GM23338 (cell line): Measurements from ENCODE around the gene PRDM11. TPM values are rescaled to one million over a fixed set of nuclear protein-coding genes. Genes with fewer than 3 reads are reported as not detected.

Experiments
- ATAC-seq: fragments of 200-7000 bp; cut with Tn5 transposase; 3 replicates; pipeline ENCODE4 v1.9.1; 2020
- DNase-seq: peaks from one replicate; pipeline ENCODE4 v3.0.0-alpha.2; 2015; ENCODE audit warnings: low spot score
- H2AFZ ChIP-seq: fragments of 200-600 bp; sonication (generic); 2 replicates; pipeline ENCODE4 v1.8.0; 2016; ENCODE audit warnings: antibody characterized with exemption, mild to moderate bottlenecking, moderate library complexity
- H3F3A ChIP-seq: fragments of 200-600 bp; sonication (generic); replicated peaks from 2 replicates; pipeline ENCODE4 v1.8.0; 2017; ENCODE audit warnings: antibody characterized with exemption, mixed run types, low read depth
- H3K27ac ChIP-seq: fragments of 200-600 bp; sonication (generic); 2 replicates; pipeline ENCODE4 v1.6.1; 2016; ENCODE audit warnings: low read depth
- H3K27me3 ChIP-seq: fragments of 200-600 bp; sonication (generic); 2 replicates; pipeline ENCODE4 v1.8.0; 2016; ENCODE audit warnings: mild to moderate bottlenecking, mixed run types, moderate library complexity; ENCODE audit not compliant: insufficient read depth
- H3K36me3 ChIP-seq: fragments of 200-600 bp; sonication (generic); 2 replicates; pipeline ENCODE4 v1.8.0; 2016; ENCODE audit warnings: mild to moderate bottlenecking; ENCODE audit not compliant: insufficient read depth
- H3K4me1 ChIP-seq: fragments of 200-600 bp; sonication (generic); 2 replicates; pipeline ENCODE4 v1.8.0; 2016; ENCODE audit warnings: mild to moderate bottlenecking, moderate library complexity; ENCODE audit not compliant: insufficient read depth
- H3K4me2 ChIP-seq: fragments of 200-600 bp; sonication (generic); 2 replicates; pipeline ENCODE4 v1.7.1; 2017; ENCODE audit warnings: mixed run types
- H3K4me3 ChIP-seq: fragments of 200-600 bp; sonication (generic); 2 replicates; pipeline ENCODE4 v1.6.1; 2016; ENCODE audit warnings: mixed run types
- H3K79me2 ChIP-seq: fragments of 200-600 bp; sonication (generic); replicated peaks from 2 replicates; pipeline ENCODE4 v1.8.0; 2017; ENCODE audit warnings: mild to moderate bottlenecking; ENCODE audit not compliant: insufficient read depth
- H3K9me2 ChIP-seq: fragments of 200-600 bp; sonication (generic); 2 replicates; pipeline ENCODE4 v1.8.0; 2017; ENCODE audit not compliant: insufficient read depth
- H4K20me1 ChIP-seq: fragments of 200-600 bp; sonication (generic); replicated peaks from 2 replicates; pipeline ENCODE4 v1.8.0; 2017; ENCODE audit warnings: mild to moderate bottlenecking; ENCODE audit not compliant: insufficient read depth
- H3K27ac Mint-ChIP-seq: 2 replicates; pipeline ENCODE4 v1.8.0; 2020; ENCODE audit warnings: inconsistent platforms, mild to moderate bottlenecking, moderate library complexity, mixed read lengths
- H3K27me3 Mint-ChIP-seq: 3 replicates; pipeline ENCODE4 v1.8.0; 2022; ENCODE audit warnings: low read depth, mild to moderate bottlenecking, moderate library complexity, mixed read lengths, inconsistent platforms; ENCODE audit not compliant: insufficient read depth, poor library complexity
- H3K36me3 Mint-ChIP-seq: 3 replicates; pipeline ENCODE4 v1.8.0; 2021; ENCODE audit warnings: low read depth, mild to moderate bottlenecking, inconsistent platforms, moderate library complexity, mixed read lengths
- H3K4me1 Mint-ChIP-seq: 3 replicates; pipeline ENCODE4 v1.8.0; 2020; ENCODE audit warnings: mild to moderate bottlenecking, inconsistent platforms, mixed read lengths
- H3K4me3 Mint-ChIP-seq: 3 replicates; pipeline ENCODE4 v1.8.0; 2021; ENCODE audit warnings: moderate library complexity, mild to moderate bottlenecking, inconsistent platforms, mixed read lengths
- H3K9me3 Mint-ChIP-seq: 3 replicates; pipeline ENCODE4 v1.8.0; 2020; ENCODE audit warnings: moderate library complexity, mild to moderate bottlenecking, inconsistent platforms, mixed read lengths
- CREB1 ChIP-seq: fragments of 250-450 bp; sonication (Bioruptor Pico); IDR thresholded peaks from 2 replicates; pipeline ENCODE4 v1.5.0; 2020; ENCODE audit warnings: low read depth, mild to moderate bottlenecking, moderate library complexity
- ETS1 ChIP-seq: IDR thresholded peaks from 2 replicates; pipeline ENCODE4 v1.6.1; 2016; ENCODE audit warnings: antibody characterized with exemption
- EZH2 ChIP-seq: fragments of 200-600 bp; sonication (generic); IDR thresholded peaks from one replicate; pipeline ENCODE4 v1.8.0; 2017; ENCODE audit warnings: antibody characterized with exemption, mild to moderate bottlenecking, low read depth; ENCODE audit not compliant: unreplicated experiment
- EZH2phosphoT487 ChIP-seq: fragments of 200-600 bp; sonication (generic); IDR thresholded peaks from one replicate; pipeline ENCODE4 v1.8.1; 2018; ENCODE audit warnings: antibody characterized with exemption; ENCODE audit not compliant: unreplicated experiment
- JUNB ChIP-seq: IDR thresholded peaks from one replicate; pipeline ENCODE4 v1.6.1; 2016; ENCODE audit warnings: antibody characterized with exemption; ENCODE audit not compliant: unreplicated experiment
- NANOG ChIP-seq: IDR thresholded peaks from 2 replicates; pipeline ENCODE4 v1.6.1; 2016; ENCODE audit warnings: antibody characterized with exemption, borderline replicate concordance
- POLR2AphosphoS5 ChIP-seq: IDR thresholded peaks from 2 replicates; pipeline ENCODE4 v1.6.1; 2016; ENCODE audit warnings: antibody characterized with exemption, low read depth
- REST ChIP-seq: IDR thresholded peaks from one replicate; pipeline ENCODE4 v1.6.1; 2018; ENCODE audit warnings: antibody characterized with exemption; ENCODE audit not compliant: unreplicated experiment
- STAT1 ChIP-seq: IDR thresholded peaks from one replicate; pipeline ENCODE4 v1.6.1; 2016; ENCODE audit warnings: antibody characterized with exemption; ENCODE audit not compliant: unreplicated experiment
- ZNF114 ChIP-seq: fragments of 250-450 bp; sonication (Bioruptor Pico); IDR thresholded peaks from 2 replicates; pipeline ENCODE4 v1.5.0; 2020; ENCODE audit warnings: mild to moderate bottlenecking, moderate library complexity
- ZNF331 ChIP-seq: fragments of 250-450 bp; sonication (Bioruptor Pico); IDR thresholded peaks from 2 replicates; pipeline ENCODE4 v1.5.0; 2020; ENCODE audit warnings: low read depth, mild to moderate bottlenecking, moderate library complexity
- polyA plus RNA-seq: library from polyadenylated mRNA; unstranded; fragments of >200 nt; fragmentation: Nextera tagmentation; extraction: Ambion mirVana; gene quantifications from 2 replicates; pipeline ENCODE4 v1.2.1, GENCODE V29; 2016
- total RNA-seq: library from RNA; depleted of rRNA; stranded (reverse); fragments of >200 nt; shearing (Covaris generic); gene quantifications from 2 replicates; pipeline ENCODE4 v1.2.3, GENCODE V29; 2014
- TF ChIP-seq, protein P1 (sequence below), 2 experiments: fragments of 200-600 bp in 1 of 2; sonication (generic) in 1 of 2; conservative IDR thresholded peaks; 2 replicates each; pipeline versions ENCODE4 v1.5.1 to v1.6.1; 2016 to 2017; ENCODE audit warnings: antibody characterized with exemption in 2 of 2, low read depth in 2 of 2, mild to moderate bottlenecking in 2 of 2, moderate library complexity in 1 of 2
- TF ChIP-seq, protein P2 (sequence below): fragments of 250-450 bp; sonication (Bioruptor Pico); IDR thresholded peaks from 2 replicates; pipeline ENCODE4 v1.5.0; 2020; ENCODE audit warnings: mild to moderate bottlenecking, moderate library complexity

PRDM11 gene
- total and polyA plus RNA-seq, 2 experiments from 2014 or later = 0.97 to 10.4 TPM

DNA sequence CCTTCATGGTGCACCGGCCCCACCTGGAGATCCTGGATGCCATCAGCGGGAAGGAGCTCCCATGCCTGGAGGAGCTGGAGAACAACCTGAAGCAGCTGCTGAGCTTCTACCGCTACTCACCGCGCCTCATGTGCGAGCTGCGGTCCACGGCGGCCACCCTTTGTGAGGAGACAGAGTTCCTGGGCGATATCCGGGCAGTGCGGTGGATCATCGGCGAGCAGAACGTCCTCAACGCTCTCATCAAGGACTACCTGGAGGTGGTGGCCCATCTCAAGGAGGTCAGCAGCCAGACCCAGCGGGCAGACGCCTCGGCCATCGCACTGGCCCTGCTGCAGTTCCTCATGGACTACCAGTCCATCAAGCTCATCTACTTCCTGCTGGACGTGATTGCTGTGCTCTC, 80.5 kb downstream of the PRDM11 start:
- no peaks in the 10 kb centered on the region for H3K9me3 Mint-ChIP-seq
- no peak overlapping the region for H3K4me3 Mint-ChIP-seq
- H3K36me3 Mint-ChIP-seq = peaks cover 25% of the 10 kb centered on the region
- 0 out of 3 replicates have a peak, but pooled peaks cover 2% of the 10 kb centered on the region for H3K4me1 Mint-ChIP-seq
- TF ChIP-seq ETS1 (no peak), CREB1 (CRISPR knock-in tag) (no peak), EZH2 (no peak), REST (no peak), STAT1 (no peak), ZNF331 (CRISPR knock-in tag) (no peak), EZH2phosphoT487 (no peak), POLR2AphosphoS5 (no peak), JUNB (no peak), ZNF114 (CRISPR knock-in tag) (no peak), NANOG (no peak)
- TF ChIP-seq, protein P1, sequence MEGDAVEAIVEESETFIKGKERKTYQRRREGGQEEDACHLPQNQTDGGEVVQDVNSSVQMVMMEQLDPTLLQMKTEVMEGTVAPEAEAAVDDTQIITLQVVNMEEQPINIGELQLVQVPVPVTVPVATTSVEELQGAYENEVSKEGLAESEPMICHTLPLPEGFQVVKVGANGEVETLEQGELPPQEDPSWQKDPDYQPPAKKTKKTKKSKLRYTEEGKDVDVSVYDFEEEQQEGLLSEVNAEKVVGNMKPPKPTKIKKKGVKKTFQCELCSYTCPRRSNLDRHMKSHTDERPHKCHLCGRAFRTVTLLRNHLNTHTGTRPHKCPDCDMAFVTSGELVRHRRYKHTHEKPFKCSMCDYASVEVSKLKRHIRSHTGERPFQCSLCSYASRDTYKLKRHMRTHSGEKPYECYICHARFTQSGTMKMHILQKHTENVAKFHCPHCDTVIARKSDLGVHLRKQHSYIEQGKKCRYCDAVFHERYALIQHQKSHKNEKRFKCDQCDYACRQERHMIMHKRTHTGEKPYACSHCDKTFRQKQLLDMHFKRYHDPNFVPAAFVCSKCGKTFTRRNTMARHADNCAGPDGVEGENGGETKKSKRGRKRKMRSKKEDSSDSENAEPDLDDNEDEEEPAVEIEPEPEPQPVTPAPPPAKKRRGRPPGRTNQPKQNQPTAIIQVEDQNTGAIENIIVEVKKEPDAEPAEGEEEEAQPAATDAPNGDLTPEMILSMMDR (conservative IDR thresholded peaks at IDR 0.05; ENCODE audit: low read depth in 2 of 2) = no peak
- TF ChIP-seq, protein P2, sequence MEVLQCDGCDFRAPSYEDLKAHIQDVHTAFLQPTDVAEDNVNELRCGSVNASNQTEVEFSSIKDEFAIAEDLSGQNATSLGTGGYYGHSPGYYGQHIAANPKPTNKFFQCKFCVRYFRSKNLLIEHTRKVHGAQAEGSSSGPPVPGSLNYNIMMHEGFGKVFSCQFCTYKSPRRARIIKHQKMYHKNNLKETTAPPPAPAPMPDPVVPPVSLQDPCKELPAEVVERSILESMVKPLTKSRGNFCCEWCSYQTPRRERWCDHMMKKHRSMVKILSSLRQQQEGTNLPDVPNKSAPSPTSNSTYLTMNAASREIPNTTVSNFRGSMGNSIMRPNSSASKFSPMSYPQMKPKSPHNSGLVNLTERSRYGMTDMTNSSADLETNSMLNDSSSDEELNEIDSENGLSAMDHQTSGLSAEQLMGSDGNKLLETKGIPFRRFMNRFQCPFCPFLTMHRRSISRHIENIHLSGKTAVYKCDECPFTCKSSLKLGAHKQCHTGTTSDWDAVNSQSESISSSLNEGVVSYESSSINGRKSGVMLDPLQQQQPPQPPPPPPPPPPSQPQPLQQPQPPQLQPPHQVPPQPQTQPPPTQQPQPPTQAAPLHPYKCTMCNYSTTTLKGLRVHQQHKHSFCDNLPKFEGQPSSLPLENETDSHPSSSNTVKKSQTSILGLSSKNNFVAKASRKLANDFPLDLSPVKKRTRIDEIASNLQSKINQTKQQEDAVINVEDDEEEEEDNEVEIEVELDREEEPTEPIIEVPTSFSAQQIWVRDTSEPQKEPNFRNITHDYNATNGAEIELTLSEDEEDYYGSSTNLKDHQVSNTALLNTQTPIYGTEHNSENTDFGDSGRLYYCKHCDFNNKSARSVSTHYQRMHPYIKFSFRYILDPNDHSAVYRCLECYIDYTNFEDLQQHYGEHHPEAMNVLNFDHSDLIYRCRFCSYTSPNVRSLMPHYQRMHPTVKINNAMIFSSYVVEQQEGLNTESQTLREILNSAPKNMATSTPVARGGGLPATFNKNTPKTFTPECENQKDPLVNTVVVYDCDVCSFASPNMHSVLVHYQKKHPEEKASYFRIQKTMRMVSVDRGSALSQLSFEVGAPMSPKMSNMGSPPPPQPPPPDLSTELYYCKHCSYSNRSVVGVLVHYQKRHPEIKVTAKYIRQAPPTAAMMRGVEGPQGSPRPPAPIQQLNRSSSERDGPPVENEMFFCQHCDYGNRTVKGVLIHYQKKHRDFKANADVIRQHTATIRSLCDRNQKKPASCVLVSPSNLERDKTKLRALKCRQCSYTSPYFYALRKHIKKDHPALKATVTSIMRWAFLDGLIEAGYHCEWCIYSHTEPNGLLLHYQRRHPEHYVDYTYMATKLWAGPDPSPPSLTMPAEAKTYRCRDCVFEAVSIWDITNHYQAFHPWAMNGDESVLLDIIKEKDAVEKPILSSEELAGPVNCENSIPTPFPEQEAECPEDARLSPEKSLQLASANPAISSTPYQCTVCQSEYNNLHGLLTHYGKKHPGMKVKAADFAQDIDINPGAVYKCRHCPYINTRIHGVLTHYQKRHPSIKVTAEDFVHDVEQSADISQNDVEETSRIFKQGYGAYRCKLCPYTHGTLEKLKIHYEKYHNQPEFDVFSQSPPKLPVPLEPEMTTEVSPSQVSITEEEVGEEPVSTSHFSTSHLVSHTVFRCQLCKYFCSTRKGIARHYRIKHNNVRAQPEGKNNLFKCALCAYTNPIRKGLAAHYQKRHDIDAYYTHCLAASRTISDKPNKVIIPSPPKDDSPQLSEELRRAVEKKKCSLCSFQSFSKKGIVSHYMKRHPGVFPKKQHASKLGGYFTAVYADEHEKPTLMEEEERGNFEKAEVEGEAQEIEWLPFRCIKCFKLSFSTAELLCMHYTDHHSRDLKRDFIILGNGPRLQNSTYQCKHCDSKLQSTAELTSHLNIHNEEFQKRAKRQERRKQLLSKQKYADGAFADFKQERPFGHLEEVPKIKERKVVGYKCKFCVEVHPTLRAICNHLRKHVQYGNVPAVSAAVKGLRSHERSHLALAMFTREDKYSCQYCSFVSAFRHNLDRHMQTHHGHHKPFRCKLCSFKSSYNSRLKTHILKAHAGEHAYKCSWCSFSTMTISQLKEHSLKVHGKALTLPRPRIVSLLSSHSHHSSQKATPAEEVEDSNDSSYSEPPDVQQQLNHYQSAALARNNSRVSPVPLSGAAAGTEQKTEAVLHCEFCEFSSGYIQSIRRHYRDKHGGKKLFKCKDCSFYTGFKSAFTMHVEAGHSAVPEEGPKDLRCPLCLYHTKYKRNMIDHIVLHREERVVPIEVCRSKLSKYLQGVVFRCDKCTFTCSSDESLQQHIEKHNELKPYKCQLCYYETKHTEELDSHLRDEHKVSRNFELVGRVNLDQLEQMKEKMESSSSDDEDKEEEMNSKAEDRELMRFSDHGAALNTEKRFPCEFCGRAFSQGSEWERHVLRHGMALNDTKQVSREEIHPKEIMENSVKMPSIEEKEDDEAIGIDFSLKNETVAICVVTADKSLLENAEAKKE = no peak
- no peak for ATAC-seq
- Histone ChIP-seq H3K4me3 (no peak overlapping the region), H3K36me3 (no peaks in the 10 kb centered on the region), H3K27me3 (no peaks in the 10 kb centered on the region), H2AFZ (no peak overlapping the region), H3K4me1 (no peaks in the 10 kb centered on the region), H3F3A (no peaks in the 10 kb centered on the region), H4K20me1 (peaks cover 2% of the 10 kb centered on the region; the same call in 1 of the 2 replicates), H3K4me2 (no peak overlapping the region), H3K9me2 (no peaks in the 10 kb centered on the region), H3K27ac (no peak overlapping the region), H3K79me2 (no peaks in the 10 kb centered on the region)
- peaks cover 2% of the 10 kb centered on the region for H3K27me3 Mint-ChIP-seq
- H3K27ac Mint-ChIP-seq = no peak overlapping the region
- no peak for DNase-seq
